GM06990 (cell line): ENCODE measurements around the gene RBL2.
"Not testable (repeated sequence)": the region's sequence is repeated elsewhere in the genome, so short reads cannot be mapped to it uniquely, and the experiment has no call there.

Experiments
- DNase-seq: peaks from one replicate; pipeline ENCODE4 v3.0.0-alpha.2; 2011; ENCODE audit not compliant: insufficient read length; ENCODE audit errors: extremely low read depth
- H3K27me3 ChIP-seq: replicated peaks from 2 replicates; pipeline ENCODE4 v1.6.0; 2011; ENCODE audit warnings: low read length; ENCODE audit not compliant: control insufficient read depth, insufficient read depth
- H3K36me3 ChIP-seq: 2 replicates; pipeline ENCODE4 v1.5.1; 2011; ENCODE audit warnings: low read length; ENCODE audit not compliant: control insufficient read depth, insufficient read depth
- H3K4me3 ChIP-seq: replicated peaks from 2 replicates; pipeline ENCODE4 v1.5.1; 2011; ENCODE audit warnings: low read depth, mild to moderate bottlenecking, control low read depth, low read length
- CTCF ChIP-seq: IDR thresholded peaks from 2 replicates; pipeline ENCODE4 v1.5.1; 2011; ENCODE audit warnings: low read length, control low read depth, mild to moderate bottlenecking, inconsistent platforms; ENCODE audit not compliant: insufficient read depth, poor library complexity, severe bottlenecking

RBL2 gene

GRCh38 chr16:53434377-53435065 lies at the start of gene RBL2:
TSS of gene RBL2 (plus strand) at chr16:53434471. CDS start at chr16:53434557, 86 bp downstream.
- peak within 1 kb of the TSS; percentile 80 for H3K4me3 ChIP-seq
- TF ChIP-seq CTCF: no peak
- peak; percentile 88 for DNase-seq
- H3K27me3 ChIP-seq: no peaks in the 10 kb centered on the region
- no peaks in the 10 kb centered on the region for H3K36me3 ChIP-seq

- not testable (repeated sequence) for DNase-seq, H3K27me3 ChIP-seq, H3K4me3 ChIP-seq, H3K36me3 ChIP-seq
Observed at GRCh38 chr16:53384610-53385009, 49.7 kb upstream of the RBL2 start.

GRCh38 chr16:53404959-53405358 lies 29.3 kb upstream of the RBL2 start:
- H3K4me3 ChIP-seq: no peak overlapping the region
- no peak for TF ChIP-seq CTCF
- no peaks in the 10 kb centered on the region for H3K27me3 ChIP-seq
- DNase-seq: no peak
- no peaks in the 10 kb centered on the region for H3K36me3 ChIP-seq

- no peak for DNase-seq
- Histone ChIP-seq H3K27me3 (no peaks in the 10 kb centered on the region), H3K36me3 (no peaks in the 10 kb centered on the region), H3K4me3 (no peak overlapping the region)
- no peak for TF ChIP-seq CTCF
Observed at GRCh38 chr16:53412549-53412948, 21.7 kb upstream of the RBL2 start.

GRCh38 chr16:53413864-53414263 lies 20.4 kb upstream of the RBL2 start:
- Histone ChIP-seq H3K36me3 (no peaks in the 10 kb centered on the region), H3K4me3 (no peak overlapping the region), H3K27me3 (no peaks in the 10 kb centered on the region)
- TF ChIP-seq CTCF: no peak
- DNase-seq: no peak

GRCh38 chr16:53414381-53414780 lies 19.9 kb upstream of the RBL2 start:
- H3K4me3 ChIP-seq: no peak overlapping the region
- DNase-seq: no peak
- no peaks in the 10 kb centered on the region for H3K27me3 ChIP-seq
- TF ChIP-seq CTCF: no peak
- H3K36me3 ChIP-seq: no peaks in the 10 kb centered on the region
